SIG-M5 (cell line): ENCODE measurements around the gene USF2.
"Not testable (repeated sequence)": the region's sequence is repeated elsewhere in the genome, so short reads cannot be mapped to it uniquely, and the experiment has no call there.

ENCODE experiments used
- DNase-seq: peaks from one replicate; lab custom pipeline; 2025; lab: John Stamatoyannopoulos, UW

The USF2 gene

DNA sequence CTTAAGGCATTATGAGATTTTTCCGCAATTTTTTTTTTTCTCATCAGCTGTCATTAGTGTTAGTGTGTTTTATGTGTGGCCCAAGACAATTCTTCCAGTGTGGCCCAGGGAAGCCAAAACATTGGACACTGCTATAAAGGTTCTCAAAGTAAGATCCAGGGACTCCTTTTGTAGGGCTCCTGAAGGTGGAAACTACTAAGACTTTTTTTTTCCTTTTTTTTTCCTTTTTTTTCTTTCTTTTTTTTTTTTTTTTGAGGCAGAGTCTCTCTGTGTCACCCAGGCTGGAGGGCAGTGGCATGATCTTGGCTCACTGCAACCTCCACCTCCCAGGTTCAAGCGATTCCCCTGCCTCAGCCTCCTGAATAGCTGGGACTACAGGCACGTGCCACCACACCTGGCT, 16.7 kb downstream of the USF2 start:
- DNase-seq: not testable (repeated sequence)

DNA sequence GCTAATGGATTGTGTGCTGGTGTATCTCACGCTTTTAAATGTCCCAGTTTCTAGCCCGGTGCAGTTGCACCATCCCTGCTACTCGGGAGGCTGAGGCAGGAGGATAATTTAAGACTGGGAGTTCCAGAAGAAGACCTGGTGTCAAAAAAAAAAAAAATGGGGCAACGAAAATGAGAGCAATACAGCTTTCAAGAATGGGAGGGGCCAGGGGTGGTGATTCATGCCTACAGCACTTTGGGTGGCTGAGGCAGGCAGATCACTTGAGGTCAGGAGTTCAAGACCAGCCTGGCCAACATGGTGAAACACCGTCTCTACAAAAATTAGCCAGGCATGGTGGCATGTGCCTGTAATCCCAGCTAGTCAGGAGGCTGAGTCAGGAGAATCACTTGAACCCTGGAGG, 17.3 kb downstream of the USF2 start:
- not testable (repeated sequence) for DNase-seq

DNA sequence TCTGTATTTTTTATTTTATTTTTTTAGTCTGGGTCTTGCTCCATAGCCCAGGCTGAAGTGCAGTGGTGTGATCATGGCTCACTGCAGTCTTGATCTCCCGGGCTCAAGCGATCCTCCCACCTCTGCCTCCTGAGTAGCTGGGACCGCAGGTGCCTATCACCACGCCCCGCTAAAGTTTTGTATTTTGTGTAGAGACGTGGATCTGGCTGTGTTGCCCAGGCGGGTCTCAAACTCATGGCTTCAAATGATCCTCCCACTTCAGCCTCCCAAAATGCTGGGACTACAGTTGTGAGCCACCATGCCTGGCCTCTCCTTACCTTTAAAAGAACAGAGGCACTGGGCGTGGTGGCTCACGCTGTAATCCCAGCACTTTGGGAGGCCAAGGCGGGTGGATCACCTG, 19.0 kb downstream of the USF2 start:
- no peak for DNase-seq

DNA sequence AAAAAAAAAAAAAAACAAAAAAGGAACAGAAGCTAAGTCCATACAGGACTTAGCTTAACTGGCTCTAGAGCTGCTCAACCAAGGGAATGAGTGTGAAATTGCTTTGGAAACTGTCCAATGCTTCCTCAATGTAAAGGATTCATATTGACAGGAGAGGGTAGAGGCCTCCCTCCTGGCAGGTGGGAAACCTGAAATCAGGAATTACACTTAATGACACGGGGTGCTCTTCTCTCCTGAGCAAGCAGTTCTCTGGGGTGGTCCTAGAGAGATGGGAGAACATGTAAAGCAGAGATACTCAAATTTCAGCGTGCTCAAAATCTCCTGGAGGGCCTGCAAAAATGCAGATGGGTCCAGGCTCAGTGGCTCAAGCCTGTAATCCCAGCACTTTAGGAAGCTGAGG, 19.6 kb downstream of the USF2 start:
- no peak for DNase-seq

DNA sequence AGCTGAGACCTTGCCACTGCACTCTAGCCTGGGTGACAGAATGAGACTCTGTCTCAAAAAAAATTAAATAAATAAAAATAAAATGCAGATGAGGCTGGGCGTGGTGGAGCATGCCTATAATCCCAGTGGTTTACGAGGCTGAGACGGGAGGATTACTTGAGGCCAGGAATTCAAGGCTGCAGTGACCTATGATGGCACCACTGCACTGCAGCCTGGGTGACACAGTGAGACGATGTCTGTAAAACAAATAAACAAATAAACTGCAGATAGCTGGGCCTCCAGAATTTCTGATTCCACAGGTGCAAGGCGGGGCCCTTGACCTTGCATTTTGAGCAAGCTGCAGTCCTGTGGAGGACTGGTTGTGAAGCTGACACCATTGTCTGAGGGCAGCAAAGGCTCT, 20.1 kb downstream of the USF2 start:
- no peak for DNase-seq

DNA sequence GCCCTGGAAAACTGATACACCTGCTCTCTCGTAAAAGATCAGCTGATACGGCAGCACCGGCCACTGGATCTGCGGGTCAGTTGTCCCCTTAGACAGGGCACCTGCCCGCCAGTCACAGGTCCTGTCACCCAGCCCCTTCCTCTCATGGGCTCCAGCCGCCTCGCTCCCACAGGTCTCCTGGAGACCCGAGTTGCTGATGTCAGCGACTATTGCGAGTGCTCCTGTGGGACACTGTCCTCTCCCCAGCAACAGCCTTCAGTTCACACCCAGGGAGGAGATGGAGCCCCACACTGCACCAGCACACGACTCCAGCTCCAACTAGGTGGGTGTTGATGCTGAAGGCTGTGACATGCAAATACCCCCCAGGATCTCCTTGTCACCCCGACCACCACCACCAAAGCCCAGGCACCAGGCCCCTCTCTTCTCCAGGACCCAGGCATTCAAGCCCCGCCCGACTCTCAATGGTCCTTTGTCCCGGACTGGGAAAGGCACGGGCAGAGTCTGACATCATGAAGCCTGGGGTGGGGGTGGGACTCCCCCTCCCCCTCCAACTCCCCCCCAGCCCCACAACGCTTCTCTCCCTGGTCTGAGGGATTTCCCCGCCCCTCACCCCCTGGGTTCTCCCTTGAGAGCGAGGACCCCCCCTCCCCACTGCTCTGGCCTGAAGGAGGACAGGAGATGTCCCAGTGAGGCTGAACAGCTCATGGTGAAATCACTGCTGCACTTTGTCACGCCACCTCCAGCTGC, 21.8 kb downstream of the USF2 start:
- DNase-seq: no peak

DNA sequence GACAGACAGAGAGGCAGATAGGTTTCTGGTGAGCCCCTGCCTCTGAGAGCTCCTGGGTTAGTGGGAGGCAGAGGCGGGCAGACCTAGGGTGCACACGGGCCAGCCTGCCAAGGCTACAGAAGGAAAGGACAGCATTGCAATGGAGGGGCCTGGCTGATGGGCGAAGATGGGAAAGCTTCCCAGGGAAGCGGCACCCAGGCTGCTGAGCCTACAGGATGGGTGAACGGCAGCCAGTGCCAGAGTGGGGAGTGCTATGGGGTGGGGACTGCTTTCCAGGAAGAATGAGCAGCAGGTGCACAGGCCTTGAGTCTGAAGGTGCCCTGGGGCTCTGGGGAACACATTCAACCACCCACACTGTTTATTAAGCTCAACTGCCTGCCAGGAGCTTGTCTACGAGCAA, 22.5 kb downstream of the USF2 start:
- DNase-seq: no peak

DNA sequence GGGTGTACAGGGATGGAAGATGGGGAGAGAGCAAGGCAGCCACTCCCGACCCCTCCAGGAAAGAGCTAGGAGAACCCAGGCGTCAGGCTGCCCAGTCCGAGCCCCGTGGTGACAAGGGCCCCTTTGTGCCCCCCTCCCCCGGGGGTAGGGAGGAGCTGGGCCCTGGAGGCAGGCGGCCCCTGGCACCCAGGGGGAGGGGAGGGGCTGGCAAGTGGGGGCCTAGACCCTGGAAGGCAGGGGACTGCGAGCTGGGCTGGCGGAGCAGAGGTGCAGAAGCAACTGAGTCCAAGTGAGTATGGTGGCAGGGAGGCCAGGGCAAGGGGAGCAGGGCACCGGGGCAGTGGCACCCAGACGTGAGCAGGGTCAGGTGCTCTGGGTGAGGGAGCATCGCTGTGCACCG, 23.2 kb downstream of the USF2 start, which contains the start of gene MAG:
MAG (plus strand) TSS at position 246 of the 400 bp plus-strand sequence. CDS start 3,248 bp downstream, outside the sequence.
- no peak for DNase-seq

DNA sequence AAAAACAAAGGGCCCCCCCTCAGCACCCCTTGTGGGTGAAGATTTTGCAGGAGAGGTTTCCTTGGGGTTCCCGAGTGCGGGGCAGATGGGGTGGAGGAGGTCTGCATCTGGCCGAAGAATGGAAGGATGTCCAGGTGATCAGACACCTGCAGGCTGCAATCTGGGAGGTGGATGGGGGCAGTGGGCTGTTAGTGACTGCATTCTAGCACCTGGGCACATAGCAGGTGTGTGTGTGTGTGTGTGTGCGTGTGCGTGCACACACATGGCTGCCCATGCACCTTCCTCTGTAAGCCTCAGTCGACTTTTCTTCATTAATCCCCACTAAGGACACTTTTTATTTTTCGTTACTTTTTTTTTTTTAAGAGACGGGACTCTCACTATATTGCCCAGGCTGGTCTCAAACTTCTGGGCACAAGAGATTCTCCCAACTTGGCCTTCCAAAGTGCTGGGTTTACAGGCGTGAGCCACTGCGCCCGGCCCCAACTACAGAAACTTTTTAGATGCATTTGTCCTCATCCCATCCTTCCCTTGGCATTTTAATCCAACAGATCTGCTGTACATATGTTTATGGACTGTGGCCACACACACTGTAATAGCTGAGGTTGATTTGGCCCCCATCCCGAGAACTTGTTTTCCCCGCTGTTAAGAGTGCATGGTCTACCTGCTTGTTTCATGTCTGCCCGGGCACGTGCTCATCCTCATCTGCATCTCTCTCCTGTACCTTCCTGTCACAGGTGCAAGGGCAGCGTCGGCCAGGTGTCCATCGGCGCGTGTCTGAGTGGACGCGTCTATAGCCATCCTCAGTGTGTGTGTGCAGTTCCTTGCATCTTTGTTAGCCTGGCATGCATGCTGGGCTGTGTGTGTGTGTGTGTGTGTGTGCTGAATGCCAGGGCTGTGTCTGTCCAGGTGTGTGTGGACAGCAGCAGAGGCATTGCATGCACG, 23.9 kb downstream of the USF2 start:
- DNase-seq: no peak

DNA sequence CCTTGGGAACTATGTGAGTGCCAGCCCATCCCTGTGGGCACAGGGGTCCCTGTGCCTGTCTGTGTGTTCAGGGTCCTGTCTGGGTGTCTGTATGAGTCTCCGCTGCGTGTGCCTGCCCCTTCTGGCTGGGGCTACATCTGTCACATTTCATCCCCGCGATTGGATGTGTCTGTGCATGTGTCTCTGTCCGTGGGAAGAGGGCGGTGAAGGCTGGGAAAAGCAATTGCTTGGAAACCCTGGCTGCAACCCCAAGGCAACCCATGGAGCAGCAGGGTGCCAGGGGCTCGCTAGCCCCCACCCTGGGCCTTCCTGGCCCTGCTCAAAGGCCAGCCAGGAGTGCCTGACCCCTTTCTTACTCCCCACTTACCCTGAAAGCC, 24.6 kb downstream of the USF2 start:
- no peak for DNase-seq

DNA sequence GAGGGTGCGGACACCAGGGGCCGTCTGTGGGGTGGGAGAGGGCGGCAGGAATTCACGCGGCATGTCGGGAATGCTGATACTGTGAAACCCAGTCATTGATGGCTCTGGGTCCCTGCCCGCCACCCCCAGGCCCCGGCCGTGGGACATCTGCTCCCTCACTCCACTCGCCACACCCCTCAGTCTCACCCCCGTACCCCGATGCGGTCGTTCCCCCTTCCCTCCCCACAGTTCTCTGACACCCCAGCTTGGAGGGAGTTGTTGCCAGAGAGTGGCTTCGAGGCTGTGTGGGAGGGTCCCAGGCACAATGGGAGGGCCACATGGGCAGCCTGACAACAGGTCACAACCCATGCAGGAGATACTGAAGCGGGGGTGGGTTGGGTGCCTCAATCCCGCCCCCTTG, 25.0 kb downstream of the USF2 start:
- DNase-seq: no peak

DNA sequence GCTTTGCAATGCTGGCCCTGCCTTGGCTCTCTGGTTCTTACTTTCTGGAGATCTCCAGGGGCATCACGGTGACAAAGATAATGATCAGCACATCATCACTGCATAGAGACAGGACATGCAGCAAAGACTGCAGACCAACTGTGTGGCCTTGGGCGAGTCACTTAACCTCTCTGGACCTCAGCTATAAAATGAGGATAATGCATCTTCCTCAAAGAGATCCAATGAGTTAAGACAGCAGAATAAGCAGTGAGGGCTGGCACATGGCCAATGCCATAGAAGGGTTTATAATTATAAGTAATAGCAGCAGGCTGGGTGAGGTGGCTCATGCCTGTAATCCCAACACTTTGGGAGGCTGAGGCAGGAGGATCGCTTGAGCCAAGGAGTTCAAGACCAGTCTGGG, 25.6 kb downstream of the USF2 start:
- DNase-seq: no peak

DNA sequence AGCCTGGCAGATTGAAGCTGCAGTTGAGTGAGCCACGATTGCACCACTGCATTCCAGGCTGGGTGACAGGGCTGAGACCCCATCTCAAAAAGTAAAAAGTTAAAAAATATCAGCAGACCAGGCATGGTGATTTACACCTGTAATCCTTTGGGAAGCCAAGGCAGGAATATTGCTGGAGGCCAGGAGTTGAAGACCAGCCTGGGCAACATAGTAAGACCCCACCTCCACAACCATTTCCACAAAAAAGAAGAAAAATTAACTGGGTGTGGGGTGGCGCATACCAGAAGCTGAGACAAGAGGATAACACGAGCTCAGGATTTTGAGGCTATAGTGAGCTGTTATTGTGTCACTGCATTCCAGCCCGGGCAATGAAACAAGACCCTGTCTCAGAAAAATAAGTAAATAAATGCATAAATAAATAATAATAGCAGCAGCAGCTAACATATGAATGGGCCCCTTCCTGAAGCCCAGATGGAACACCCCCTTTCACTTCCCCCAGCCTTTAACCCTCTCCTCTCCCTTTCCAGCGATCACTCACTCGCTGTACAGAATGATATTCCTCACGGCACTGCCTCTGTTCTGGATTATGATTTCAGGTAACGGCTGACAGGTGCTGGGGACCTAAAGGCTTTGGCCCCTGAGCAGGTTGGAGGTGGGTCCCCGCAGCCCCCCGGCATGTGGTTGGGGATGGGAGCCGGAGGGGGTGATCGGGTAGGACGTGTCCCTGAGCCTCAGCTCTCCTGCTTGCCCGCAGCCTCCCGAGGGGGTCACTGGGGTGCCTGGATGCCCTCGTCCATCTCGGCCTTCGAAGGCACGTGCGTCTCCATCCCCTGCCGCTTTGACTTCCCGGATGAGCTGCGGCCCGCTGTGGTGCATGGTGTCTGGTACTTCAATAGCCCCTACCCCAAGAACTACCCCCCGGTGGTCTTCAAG, 26.4 kb downstream of the USF2 start:
- DNase-seq: no peak

DNA sequence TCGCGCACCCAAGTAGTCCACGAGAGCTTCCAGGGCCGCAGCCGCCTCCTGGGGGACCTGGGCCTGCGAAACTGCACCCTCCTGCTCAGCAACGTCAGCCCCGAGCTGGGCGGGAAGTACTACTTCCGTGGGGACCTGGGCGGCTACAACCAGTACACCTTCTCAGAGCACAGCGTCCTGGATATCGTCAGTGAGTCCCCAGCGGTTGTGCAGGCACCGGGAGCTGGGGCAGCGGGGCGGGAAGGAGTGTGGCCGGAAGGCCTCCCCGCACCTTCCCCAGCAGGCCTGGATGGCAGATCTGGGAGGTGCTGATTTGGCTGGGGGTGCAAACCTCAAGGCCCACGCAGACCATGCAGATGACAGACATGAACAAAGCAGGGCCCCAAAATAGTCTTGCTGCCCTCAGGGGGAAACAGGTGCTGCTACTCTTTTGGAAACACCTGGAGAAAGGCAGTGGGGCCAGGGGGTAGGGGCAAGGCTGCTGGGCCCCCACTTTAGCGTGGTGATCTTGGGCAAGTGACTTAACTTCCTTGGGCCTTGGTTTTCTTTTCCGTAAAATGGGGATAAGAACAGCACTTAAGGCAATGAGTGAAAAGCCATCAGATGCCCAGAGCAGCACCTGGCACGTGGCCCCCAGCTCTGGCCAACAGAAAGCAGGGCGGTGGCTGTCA, 27.2 kb downstream of the USF2 start:
- DNase-seq: no peak

DNA sequence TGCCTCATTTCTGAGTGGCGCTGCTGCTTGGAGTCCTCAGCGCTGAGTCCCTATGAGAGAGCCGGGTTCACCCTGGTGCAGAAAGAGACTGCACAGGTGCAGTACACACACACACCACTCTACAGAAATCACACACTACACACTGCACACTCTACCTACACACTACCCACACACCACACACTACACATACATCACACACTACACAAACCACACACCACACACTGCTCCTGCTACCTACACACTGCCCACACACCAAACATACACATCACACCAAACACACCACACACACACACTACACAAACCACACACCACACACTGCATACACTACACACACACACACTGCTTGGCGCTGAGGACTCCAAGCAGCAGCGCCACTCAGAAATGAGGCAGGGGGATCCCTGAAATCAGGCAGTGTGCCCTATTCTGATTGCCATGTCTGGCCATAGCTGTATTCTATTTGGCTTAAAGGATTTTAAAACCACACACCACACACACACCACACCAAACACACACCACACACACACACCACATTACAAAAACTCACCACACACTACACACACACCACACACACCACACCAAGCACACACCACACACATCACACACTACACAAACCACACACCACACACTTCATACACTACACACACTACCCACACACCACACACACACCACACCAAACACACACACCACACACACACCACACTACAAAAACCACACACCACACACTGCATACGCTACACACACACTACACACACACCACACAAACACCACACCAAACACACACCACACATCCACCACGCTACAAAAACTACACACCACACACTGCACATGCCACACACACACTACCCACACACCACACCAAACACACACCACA, 28.1 kb downstream of the USF2 start:
- no peak for DNase-seq

DNA sequence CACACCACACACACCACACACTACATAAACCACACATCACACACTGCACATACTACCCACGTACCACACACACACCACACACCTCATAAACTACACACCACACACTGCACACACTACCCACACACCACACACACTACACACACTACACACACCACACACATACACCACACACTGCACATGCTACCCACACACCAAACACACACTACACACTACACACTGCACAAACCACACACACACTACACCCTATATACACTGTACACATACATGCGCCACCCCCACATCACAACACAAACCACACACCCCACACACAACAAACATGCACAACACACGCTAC, 28.7 kb downstream of the USF2 start:
- no peak for DNase-seq

DNA sequence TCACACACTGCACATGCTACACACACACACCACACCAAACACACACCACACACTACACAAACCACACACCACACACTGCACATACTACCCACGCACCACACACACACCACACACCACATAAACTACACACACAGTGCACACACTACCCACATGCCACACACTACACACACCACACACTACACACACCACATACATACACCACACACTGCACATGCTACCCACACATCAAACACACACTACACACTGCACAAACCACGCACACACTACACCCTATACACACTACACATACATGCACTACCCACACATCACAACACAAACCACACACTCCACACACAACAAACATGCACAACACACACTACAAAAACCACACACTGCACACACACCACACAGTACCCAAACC, 29.2 kb downstream of the USF2 start:
- DNase-seq: no peak

DNA sequence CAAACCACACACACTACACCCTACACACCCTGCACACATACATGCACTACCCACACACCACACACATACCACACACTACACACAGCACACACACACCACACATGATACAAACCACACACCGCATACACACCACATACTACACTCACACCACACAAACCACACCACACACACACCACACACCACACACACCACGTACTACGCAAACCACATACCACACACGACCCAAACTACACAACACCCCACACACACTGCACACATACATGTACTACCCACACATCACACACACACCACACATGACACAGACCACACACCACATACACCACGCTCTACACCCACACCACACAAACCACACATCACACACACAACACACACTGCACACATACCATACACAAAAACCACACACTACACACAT, 29.8 kb downstream of the USF2 start:
- DNase-seq: no peak

DNA sequence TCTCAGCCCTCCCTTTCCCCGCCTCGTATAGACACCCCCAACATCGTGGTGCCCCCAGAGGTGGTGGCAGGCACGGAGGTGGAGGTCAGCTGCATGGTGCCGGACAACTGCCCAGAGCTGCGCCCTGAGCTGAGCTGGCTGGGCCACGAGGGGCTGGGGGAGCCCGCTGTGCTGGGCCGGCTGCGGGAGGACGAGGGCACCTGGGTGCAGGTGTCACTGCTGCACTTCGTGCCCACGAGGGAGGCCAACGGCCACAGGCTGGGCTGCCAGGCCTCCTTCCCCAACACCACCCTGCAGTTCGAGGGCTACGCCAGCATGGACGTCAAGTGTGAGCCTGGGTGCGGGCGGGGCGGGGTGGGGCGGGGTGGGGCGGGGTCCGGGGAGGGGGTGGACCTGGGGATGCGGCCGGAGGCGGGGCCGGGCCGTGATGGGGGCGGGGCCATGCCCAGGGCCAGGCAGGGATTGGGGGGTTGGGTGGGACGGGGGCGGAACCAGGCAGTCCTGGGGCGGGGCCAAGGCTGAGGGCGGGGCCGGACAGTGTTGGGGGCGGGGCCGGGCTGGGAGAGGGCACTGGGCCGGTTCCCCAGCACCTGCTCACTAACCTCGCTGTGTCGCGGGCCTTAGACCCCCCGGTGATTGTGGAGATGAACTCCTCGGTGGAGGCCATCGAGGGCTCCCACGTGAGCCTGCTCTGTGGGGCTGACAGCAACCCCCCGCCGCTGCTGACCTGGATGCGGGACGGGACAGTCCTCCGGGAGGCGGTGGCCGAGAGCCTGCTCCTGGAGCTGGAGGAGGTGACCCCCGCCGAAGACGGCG, 31.0 kb downstream of the USF2 start:
- DNase-seq: no peak

DNA sequence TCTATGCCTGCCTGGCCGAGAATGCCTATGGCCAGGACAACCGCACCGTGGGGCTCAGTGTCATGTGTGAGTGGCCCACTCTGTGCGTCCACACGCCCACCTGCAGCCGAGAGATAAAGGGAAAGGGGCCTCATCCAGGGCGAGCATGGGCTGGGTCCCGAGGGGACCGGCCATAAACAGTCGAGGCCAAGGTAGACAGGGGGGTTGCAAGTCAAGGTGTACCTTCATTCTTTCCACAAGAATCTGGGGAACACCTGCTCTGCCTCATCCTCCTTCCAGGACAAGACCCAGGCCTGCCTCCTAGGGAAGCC, 31.5 kb downstream of the USF2 start:
- no peak for DNase-seq
